ENCODE data around the gene UBE2D2. TPM values are rescaled to one million over a fixed set of nuclear protein-coding genes. Genes with fewer than 3 reads are reported as not detected.

UBE2D2 gene
- total and polyA plus RNA-seq, 2 experiments from 2014 or later = 120 to 172 TPM

DNA sequence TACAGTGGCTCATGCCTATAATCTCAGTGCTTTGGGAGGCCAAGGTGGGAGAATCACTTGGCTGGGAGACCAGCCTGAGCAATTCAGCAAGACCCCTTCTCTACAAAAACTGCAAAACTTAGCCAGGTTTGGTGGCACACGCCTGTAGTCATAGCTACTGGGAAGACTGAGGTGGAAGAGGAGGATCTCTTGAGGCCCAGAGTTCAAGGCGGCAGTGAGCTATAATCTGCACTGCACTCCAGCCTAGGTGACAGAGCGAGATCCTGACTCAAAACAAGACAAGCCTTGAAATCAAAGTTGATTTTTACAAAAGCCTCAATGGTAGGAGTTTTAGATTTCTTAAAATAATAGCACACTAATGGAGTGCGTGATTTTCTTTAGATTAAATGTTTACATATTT, 14.6 kb downstream of the UBE2D2 start:
- Mint-ChIP-seq H3K4me3 (no peak overlapping the region), H3K27ac (peak overlapping the region; percentile 42; the same call in 1 of the 2 replicates), H3K27me3 (ENCODE audit: insufficient read depth, low read depth, poor library complexity) (peaks cover under 1% of the 10 kb centered on the region), H3K4me1 (peaks cover 21% of the 10 kb centered on the region; the same call in 2 of the 3 replicates), H3K9me3 (no peaks in the 10 kb centered on the region), H3K36me3 (ENCODE audit: low read depth) (peaks cover 14% of the 10 kb centered on the region)
- no peak overlapping the region for H3K27ac ChIP-seq (ENCODE audit: low read depth)
- H3K4me3 ChIP-seq = no peak overlapping the region
- no peaks in the 10 kb centered on the region for H3K27me3 ChIP-seq (ENCODE audit: insufficient read depth)
- H3K79me2 ChIP-seq (replicated peaks; ENCODE audit: insufficient read depth) = peaks cover 100% of the 10 kb centered on the region
- H4K20me1 ChIP-seq (replicated peaks; ENCODE audit: insufficient read depth) = peaks cover 85% of the 10 kb centered on the region
- no peak for ATAC-seq
- H3K4me1 ChIP-seq (ENCODE audit: insufficient read depth) = peaks cover 10% of the 10 kb centered on the region; the same call in 1 of the 2 replicates
- H3K36me3 ChIP-seq (ENCODE audit: insufficient read depth) = no peaks in the 10 kb centered on the region
- TF ChIP-seq POLR2AphosphoS5 (IDR thresholded peaks at IDR 0.05; ENCODE audit: low read depth) = no peak
- no peak for TF ChIP-seq EZH2 (IDR thresholded peaks at IDR 0.05; ENCODE audit: low read depth, unreplicated experiment)
- TF ChIP-seq REST (IDR thresholded peaks at IDR 0.05; ENCODE audit: unreplicated experiment) = no peak
- TF ChIP-seq JUNB (IDR thresholded peaks at IDR 0.05; ENCODE audit: unreplicated experiment) = no peak
- no peak for TF ChIP-seq NANOG (IDR thresholded peaks at IDR 0.05; ENCODE audit: borderline replicate concordance)
- TF ChIP-seq ZNF114 (CRISPR knock-in tag; IDR thresholded peaks at IDR 0.05) = no peak
- no peak for TF ChIP-seq EZH2phosphoT487 (IDR thresholded peaks at IDR 0.05; ENCODE audit: unreplicated experiment)
- no peak for TF ChIP-seq ZNF331 (CRISPR knock-in tag; IDR thresholded peaks at IDR 0.05; ENCODE audit: low read depth)
- TF ChIP-seq CREB1 (CRISPR knock-in tag; IDR thresholded peaks at IDR 0.05; ENCODE audit: low read depth) = no peak
- TF ChIP-seq STAT1 (IDR thresholded peaks at IDR 0.05; ENCODE audit: unreplicated experiment) = no peak
- TF ChIP-seq, protein P1, sequence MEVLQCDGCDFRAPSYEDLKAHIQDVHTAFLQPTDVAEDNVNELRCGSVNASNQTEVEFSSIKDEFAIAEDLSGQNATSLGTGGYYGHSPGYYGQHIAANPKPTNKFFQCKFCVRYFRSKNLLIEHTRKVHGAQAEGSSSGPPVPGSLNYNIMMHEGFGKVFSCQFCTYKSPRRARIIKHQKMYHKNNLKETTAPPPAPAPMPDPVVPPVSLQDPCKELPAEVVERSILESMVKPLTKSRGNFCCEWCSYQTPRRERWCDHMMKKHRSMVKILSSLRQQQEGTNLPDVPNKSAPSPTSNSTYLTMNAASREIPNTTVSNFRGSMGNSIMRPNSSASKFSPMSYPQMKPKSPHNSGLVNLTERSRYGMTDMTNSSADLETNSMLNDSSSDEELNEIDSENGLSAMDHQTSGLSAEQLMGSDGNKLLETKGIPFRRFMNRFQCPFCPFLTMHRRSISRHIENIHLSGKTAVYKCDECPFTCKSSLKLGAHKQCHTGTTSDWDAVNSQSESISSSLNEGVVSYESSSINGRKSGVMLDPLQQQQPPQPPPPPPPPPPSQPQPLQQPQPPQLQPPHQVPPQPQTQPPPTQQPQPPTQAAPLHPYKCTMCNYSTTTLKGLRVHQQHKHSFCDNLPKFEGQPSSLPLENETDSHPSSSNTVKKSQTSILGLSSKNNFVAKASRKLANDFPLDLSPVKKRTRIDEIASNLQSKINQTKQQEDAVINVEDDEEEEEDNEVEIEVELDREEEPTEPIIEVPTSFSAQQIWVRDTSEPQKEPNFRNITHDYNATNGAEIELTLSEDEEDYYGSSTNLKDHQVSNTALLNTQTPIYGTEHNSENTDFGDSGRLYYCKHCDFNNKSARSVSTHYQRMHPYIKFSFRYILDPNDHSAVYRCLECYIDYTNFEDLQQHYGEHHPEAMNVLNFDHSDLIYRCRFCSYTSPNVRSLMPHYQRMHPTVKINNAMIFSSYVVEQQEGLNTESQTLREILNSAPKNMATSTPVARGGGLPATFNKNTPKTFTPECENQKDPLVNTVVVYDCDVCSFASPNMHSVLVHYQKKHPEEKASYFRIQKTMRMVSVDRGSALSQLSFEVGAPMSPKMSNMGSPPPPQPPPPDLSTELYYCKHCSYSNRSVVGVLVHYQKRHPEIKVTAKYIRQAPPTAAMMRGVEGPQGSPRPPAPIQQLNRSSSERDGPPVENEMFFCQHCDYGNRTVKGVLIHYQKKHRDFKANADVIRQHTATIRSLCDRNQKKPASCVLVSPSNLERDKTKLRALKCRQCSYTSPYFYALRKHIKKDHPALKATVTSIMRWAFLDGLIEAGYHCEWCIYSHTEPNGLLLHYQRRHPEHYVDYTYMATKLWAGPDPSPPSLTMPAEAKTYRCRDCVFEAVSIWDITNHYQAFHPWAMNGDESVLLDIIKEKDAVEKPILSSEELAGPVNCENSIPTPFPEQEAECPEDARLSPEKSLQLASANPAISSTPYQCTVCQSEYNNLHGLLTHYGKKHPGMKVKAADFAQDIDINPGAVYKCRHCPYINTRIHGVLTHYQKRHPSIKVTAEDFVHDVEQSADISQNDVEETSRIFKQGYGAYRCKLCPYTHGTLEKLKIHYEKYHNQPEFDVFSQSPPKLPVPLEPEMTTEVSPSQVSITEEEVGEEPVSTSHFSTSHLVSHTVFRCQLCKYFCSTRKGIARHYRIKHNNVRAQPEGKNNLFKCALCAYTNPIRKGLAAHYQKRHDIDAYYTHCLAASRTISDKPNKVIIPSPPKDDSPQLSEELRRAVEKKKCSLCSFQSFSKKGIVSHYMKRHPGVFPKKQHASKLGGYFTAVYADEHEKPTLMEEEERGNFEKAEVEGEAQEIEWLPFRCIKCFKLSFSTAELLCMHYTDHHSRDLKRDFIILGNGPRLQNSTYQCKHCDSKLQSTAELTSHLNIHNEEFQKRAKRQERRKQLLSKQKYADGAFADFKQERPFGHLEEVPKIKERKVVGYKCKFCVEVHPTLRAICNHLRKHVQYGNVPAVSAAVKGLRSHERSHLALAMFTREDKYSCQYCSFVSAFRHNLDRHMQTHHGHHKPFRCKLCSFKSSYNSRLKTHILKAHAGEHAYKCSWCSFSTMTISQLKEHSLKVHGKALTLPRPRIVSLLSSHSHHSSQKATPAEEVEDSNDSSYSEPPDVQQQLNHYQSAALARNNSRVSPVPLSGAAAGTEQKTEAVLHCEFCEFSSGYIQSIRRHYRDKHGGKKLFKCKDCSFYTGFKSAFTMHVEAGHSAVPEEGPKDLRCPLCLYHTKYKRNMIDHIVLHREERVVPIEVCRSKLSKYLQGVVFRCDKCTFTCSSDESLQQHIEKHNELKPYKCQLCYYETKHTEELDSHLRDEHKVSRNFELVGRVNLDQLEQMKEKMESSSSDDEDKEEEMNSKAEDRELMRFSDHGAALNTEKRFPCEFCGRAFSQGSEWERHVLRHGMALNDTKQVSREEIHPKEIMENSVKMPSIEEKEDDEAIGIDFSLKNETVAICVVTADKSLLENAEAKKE (CRISPR knock-in tag; IDR thresholded peaks at IDR 0.05) = no peak
- TF ChIP-seq, protein P2, sequence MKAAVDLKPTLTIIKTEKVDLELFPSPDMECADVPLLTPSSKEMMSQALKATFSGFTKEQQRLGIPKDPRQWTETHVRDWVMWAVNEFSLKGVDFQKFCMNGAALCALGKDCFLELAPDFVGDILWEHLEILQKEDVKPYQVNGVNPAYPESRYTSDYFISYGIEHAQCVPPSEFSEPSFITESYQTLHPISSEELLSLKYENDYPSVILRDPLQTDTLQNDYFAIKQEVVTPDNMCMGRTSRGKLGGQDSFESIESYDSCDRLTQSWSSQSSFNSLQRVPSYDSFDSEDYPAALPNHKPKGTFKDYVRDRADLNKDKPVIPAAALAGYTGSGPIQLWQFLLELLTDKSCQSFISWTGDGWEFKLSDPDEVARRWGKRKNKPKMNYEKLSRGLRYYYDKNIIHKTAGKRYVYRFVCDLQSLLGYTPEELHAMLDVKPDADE (IDR thresholded peaks at IDR 0.05) = no peak
- no peak for TF ChIP-seq CTCF (conservative IDR thresholded peaks at IDR 0.05; ENCODE audit: low read depth in 2 of 2)
- H2AFZ ChIP-seq = no peak overlapping the region
- H3K9me2 ChIP-seq (ENCODE audit: insufficient read depth) = no peaks in the 10 kb centered on the region
- H3K4me2 ChIP-seq = no peak overlapping the region
- H3F3A ChIP-seq (replicated peaks; ENCODE audit: low read depth) = peaks cover 23% of the 10 kb centered on the region
- no peak for DNase-seq (ENCODE audit: low spot score)
